ENCODE results near the gene SULT1B1. TPM values are rescaled to one million over a fixed set of nuclear protein-coding genes. Genes with fewer than 3 reads are reported as not detected.

Gene SULT1B1
- total RNA-seq, 1 donor = not detected

DNA sequence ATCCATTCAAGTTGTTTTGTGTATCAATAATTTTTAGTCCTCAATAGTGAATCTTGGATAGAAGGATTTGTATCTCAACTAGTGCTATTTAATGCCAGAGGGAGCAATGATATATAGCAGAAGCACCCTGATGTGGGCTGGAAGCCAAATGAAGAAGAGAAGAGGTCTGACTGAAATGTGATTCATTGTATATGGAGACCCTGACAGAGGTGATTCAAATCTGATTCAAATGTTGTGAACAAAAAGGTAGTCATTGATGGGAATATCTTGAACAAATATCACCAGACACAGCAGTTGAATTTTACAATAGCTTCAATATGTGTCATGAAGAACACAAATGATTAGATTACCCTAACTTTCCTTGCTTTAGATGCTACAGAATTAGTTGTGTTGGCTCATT, 27.5 kb upstream of the SULT1B1 start:
- DNase-seq (ENCODE audit: insufficient read length, low spot score, missing footprints) = no peak
- no peak overlapping the region for H3K4me2 ChIP-seq (ENCODE audit: insufficient read depth, low read length)

GRCh38 chr4:69786547-69786946, 26.1 kb upstream of the SULT1B1 start:
- Histone ChIP-seq H2AFZ (ENCODE audit: low read length) (no peak overlapping the region), H3K4me3 (ENCODE audit: insufficient read depth, low read length) (no peak overlapping the region), H3K4me1 (ENCODE audit: insufficient read depth, low read length) (no peaks in the 10 kb centered on the region), H3K27ac (ENCODE audit: low read depth, low read length) (no peak overlapping the region), H3K36me3 (ENCODE audit: insufficient read depth, low read length) (no peaks in the 10 kb centered on the region), H3K27me3 (ENCODE audit: insufficient read depth, low read length) (no peaks in the 10 kb centered on the region), H3K4me2 (ENCODE audit: insufficient read depth, low read length) (no peak overlapping the region), H4K20me1 (ENCODE audit: insufficient read depth, low read length) (no peaks in the 10 kb centered on the region), H3K79me2 (ENCODE audit: insufficient read depth, low read length) (no peaks in the 10 kb centered on the region), H3K9me3 (ENCODE audit: low read depth, low read length) (no peaks in the 10 kb centered on the region)
- no peak for DNase-seq (ENCODE audit: insufficient read length, low spot score, missing footprints)
- TF ChIP-seq CTCF (IDR thresholded peaks at IDR 0.05; ENCODE audit: extremely low read depth, low read depth, low read length) = no peak

More for the DNA sequence above, 27.5 kb upstream of the SULT1B1 start:
- no peak overlapping the region for H3K27ac ChIP-seq (ENCODE audit: low read depth, low read length)
- TF ChIP-seq CTCF (IDR thresholded peaks at IDR 0.05; ENCODE audit: extremely low read depth, low read depth, low read length) = no peak
- no peak overlapping the region for H3K4me3 ChIP-seq (ENCODE audit: insufficient read depth, low read length)
- no peaks in the 10 kb centered on the region for H3K9me3 ChIP-seq (ENCODE audit: low read depth, low read length)
- no peaks in the 10 kb centered on the region for H3K27me3 ChIP-seq (ENCODE audit: insufficient read depth, low read length)
- H3K36me3 ChIP-seq (ENCODE audit: insufficient read depth, low read length) = no peaks in the 10 kb centered on the region
- H2AFZ ChIP-seq (ENCODE audit: low read length) = no peak overlapping the region
- H3K79me2 ChIP-seq (ENCODE audit: insufficient read depth, low read length) = no peaks in the 10 kb centered on the region
- no peaks in the 10 kb centered on the region for H3K4me1 ChIP-seq (ENCODE audit: insufficient read depth, low read length)
- no peaks in the 10 kb centered on the region for H4K20me1 ChIP-seq (ENCODE audit: insufficient read depth, low read length)

GRCh38 chr4:69785211-69785831, 24.9 kb upstream of the SULT1B1 start:
- no peak overlapping the region for H3K4me3 ChIP-seq (ENCODE audit: insufficient read depth, low read length)
- no peak for DNase-seq (ENCODE audit: insufficient read length, low spot score, missing footprints)
- H3K36me3 ChIP-seq (ENCODE audit: insufficient read depth, low read length) = no peaks in the 10 kb centered on the region
- no peaks in the 10 kb centered on the region for H3K27me3 ChIP-seq (ENCODE audit: insufficient read depth, low read length)
- H3K27ac ChIP-seq (ENCODE audit: low read depth, low read length) = no peak overlapping the region
- no peak overlapping the region for H3K4me2 ChIP-seq (ENCODE audit: insufficient read depth, low read length)
- H3K9me3 ChIP-seq (ENCODE audit: low read depth, low read length) = no peaks in the 10 kb centered on the region
- no peaks in the 10 kb centered on the region for H4K20me1 ChIP-seq (ENCODE audit: insufficient read depth, low read length)
- no peak for TF ChIP-seq CTCF (IDR thresholded peaks at IDR 0.05; ENCODE audit: extremely low read depth, low read depth, low read length)
- no peak overlapping the region for H2AFZ ChIP-seq (ENCODE audit: low read length)
- H3K4me1 ChIP-seq (ENCODE audit: insufficient read depth, low read length) = no peaks in the 10 kb centered on the region
- H3K79me2 ChIP-seq (ENCODE audit: insufficient read depth, low read length) = no peaks in the 10 kb centered on the region

DNA sequence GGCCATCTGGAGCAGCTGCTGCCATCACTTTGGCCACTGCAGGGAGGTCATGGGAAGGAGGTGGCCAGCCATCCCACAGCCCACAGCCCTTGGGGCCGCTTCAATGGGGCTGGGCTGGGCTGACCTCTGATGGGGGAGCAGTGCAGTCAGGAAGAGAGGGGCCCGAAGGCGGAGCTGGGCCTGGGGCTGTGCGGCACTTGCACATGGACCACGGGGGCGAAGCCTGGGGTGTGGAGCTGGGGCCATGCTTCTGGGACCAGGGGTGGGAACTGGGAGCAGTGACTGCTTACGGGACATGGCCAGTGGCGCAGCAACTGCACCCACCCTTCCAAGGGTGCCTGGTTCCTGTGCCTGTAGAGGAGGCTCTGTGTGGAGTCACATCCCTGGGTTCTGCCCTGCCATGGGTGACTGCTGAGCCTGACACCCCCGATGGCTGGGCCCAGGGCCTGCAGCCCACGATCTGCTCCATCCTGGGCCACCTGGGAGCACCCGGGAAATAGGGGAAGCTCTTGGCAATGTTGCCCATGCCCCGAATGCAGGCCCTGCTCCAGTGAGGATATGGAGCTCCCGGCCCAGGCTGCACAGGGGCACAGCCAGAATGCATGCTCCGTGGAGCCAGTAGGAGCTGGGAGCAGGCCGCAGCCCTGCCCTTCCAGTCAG, 22.4 kb upstream of the SULT1B1 start:
- no peaks in the 10 kb centered on the region for H3K4me1 ChIP-seq (ENCODE audit: insufficient read depth, low read length)
- no peaks in the 10 kb centered on the region for H3K36me3 ChIP-seq (ENCODE audit: insufficient read depth, low read length)
- no peak overlapping the region for H3K4me2 ChIP-seq (ENCODE audit: insufficient read depth, low read length)
- no peaks in the 10 kb centered on the region for H3K79me2 ChIP-seq (ENCODE audit: insufficient read depth, low read length)
- H2AFZ ChIP-seq (ENCODE audit: low read length) = no peak overlapping the region
- H4K20me1 ChIP-seq (ENCODE audit: insufficient read depth, low read length) = no peaks in the 10 kb centered on the region
- DNase-seq (ENCODE audit: insufficient read length, low spot score, missing footprints) = no peak
- no peak overlapping the region for H3K27ac ChIP-seq (ENCODE audit: low read depth, low read length)
- H3K27me3 ChIP-seq (ENCODE audit: insufficient read depth, low read length) = no peaks in the 10 kb centered on the region
- no peaks in the 10 kb centered on the region for H3K9me3 ChIP-seq (ENCODE audit: low read depth, low read length)
- H3K4me3 ChIP-seq (ENCODE audit: insufficient read depth, low read length) = no peak overlapping the region
- no peak for TF ChIP-seq CTCF (IDR thresholded peaks at IDR 0.05; ENCODE audit: extremely low read depth, low read depth, low read length)
